Measurements from ENCODE around the gene PDF.

The PDF gene

GRCh38 chr16:69339289-69340094 lies 9.1 kb upstream of the PDF start, which contains the start of the genes COG8 and NIP7:
TSS of gene COG8 (minus strand) at chr16:69339564. CDS start at chr16:69339552, 12 bp downstream.
TSS of gene NIP7 (plus strand) at chr16:69339772. CDS start at chr16:69339830, 58 bp downstream.
- peak; percentile 85 for DNase-seq (ENCODE audit: low read depth)

DNA sequence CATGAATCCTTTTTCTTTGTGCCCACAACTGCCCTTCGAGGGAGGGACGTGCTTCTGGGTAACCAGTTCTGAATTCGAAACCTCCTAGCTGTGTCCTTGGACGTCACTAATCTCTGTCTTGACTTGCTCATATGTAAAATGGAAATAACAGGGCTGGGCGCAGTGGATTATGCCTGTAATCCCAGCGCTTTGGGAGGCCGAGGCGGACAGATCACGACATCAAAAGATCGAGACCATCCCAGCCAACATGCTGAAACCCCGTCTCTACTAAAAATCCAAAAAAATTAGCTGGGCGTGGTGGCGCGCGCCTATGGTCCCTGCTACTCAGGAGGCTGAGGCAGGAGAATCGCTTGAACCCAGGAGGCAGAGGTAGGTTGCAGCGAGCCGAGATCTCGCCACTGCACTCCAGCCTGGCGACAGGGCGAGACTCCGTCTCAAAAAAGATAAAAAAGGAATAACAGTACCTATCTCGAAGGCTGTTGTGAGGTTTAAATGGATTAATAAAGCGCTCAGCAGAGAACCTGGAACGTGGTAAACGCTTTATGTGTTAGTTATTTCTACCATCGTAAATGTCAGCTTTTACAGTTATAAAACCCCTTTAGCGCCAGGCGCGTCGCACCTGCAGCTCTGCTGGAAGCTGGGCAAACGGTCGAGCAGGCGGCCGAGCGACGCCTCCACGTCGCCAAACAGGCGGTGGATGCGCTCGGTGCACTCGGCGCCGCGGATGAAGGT lies 8.3 kb upstream of the PDF start:
- no peak for DNase-seq (ENCODE audit: low read depth)

DNA sequence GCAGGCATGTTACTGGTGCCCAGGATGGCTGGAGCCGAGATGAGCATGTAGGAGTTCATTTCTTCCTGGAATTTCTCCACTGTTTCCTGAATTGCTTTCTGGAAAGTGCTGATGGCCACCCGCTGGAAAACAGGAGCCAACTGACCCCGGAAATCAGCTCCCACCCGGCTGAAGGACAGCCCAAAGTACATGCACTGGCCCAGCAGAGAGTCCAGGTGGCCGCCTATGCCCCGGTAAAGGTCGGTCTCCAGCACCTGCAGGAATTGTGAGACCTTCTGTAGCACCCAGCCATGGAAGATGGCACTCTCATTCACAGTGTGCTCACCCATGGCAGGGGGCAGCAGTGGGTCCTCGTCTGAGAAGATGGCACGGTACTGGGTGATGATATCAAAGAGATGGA lies 4.3 kb upstream of the PDF start:
- no peak for DNase-seq (ENCODE audit: low read depth)

- no peak for DNase-seq (ENCODE audit: low read depth)
Observed at GRCh38 chr16:69329369-69330285, 761 bp downstream of the PDF start.

DNA sequence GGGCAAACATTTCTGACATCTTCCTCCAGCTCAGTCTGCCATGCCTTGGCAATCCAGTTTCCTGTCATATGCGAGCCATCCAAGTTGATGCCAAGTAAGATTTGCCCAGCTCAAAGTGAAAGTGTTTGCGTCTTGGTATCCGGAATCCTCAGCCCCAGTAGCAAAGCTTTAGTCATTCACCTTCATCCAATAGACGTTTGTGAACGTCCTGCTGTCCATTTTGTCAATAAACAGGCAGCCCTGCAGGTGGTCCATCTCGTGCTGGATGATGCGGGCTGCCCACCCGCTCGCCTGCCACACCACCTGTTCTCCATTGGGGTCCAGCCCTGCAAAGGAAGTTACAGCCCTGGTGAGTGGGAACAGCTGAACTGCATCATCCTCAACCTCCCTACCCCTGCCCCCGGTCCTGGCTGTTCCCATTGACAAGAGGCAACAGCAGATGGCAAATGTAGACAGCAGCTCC lies 1.5 kb downstream of the PDF start:
- DNase-seq (ENCODE audit: low read depth): no peak

- no peak for DNase-seq (ENCODE audit: low read depth)
Observed at GRCh38 chr16:69327585-69328310, 2.6 kb downstream of the PDF start.

DNA sequence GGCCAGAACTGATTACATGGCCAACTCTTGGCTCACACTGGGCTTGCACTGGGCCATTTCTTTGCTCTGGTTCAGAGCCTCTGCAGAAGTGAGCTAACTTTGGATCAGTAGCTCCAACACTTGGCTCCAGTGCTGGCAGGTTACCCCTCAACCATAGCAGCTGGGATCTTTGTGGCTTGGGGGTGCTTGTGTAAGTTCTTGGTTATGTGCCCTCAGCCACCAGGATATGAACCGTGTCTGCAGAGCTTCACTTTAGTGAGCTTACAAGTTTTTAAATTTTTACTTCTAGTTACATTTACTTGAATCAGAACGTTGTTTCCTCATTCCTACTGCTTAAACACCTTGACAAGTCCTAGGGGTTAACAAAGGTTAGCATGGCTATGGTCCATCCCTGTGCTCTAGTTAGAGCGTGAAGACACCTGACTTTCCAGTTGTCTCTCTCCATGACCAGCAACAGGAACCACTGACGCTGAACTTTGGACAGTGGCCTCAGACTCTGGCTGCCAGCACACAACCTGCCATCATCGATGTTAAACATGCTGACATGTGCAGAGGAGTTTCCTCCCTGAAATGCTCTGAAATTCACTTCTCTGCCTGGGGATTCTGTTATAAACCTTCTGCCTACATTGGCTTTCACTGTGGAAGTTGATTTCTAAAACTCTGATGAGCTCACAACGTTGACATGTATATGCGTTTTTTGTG lies 4.1 kb downstream of the PDF start:
- DNase-seq (ENCODE audit: low read depth): no peak

GRCh38 chr16:69325784-69326171 lies 4.6 kb downstream of the PDF start:
- no peak for DNase-seq (ENCODE audit: low read depth)

DNA sequence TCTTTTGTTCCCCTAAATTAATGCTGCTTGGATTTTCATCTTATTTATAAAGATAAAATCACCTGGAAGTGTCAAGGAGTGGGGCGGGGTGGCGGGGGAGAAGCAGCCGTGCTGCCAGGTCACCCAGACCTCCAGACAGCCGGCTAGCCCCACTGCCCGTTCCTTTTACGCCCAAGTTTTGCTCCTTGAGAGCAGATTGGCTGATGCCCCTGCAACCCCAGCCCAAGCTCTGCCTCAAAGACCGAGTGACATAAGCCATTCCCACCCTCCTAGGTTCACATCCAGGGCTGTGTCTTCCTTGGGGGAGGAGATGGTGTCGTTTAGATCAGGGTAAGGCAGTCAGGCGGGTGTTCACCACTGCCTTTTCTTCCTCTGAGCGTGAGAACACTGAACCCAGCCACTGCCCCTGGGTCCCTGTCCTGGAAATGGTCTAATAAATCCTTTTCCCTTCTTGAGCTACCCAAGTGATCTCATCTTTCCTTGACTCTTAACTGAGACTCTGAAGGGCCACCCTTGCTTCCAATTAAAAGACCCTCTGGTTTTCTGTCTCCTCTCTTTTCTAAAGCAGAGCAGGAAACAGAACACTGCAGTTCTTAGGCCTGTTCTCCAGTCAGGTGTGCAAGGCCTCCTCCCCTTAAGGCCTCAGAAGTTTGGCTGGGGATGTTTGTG lies 5.7 kb downstream of the PDF start:
- DNase-seq (ENCODE audit: low read depth): no peak

DNA sequence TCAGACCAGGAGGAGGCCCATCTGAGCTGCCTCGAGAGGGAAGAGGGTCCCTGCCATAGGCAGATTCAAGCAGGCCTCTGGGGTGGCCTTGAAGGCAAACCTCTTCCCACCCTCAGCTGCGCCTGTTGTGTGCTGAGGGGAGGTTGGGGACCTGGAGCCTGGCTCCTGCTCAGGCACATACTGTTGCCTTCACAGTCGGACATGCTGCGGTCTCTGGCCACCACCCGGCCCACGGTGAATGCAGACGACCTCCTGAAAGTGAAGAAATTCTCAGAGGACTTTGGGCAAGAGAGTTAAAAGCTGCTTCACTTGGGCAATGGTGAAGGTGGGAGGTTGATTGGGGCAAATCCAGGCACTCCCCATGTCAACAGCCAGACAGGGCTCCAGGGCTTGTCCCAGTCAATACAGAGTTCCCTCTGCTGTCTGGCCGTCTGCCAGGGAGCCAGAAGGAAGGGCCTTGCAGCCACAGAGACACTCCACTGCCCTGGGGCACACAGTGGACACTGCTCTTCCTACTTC lies 6.3 kb downstream of the PDF start:
- no peak for DNase-seq (ENCODE audit: low read depth)

GRCh38 chr16:69323415-69323814 lies 7.0 kb downstream of the PDF start:
- DNase-seq (ENCODE audit: low read depth): no peak

GRCh38 chr16:69322343-69322742 lies 8.0 kb downstream of the PDF start:
- no peak for DNase-seq (ENCODE audit: low read depth)

DNA sequence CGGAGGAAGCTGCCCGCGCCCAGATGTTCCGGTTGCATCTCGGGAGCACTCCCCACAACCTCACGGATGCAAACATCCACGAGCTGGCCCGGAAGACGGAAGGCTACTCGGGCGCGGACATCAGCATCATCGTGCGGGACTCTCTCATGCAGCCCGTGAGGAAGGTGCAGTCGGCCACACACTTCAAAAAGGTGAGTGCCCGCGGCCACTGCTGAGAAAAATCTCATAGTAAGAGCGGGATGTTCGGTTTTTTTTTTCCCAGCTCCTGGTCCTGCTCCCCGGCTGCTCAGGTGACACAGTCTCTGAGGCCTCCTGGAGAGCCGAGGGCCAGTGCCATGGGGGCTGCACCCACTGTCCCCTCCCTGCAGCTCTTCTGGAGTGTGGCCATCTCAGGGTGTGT lies 9.3 kb downstream of the PDF start:
- DNase-seq (ENCODE audit: low read depth): no peak

GRCh38 chr16:69320740-69321073 lies 9.7 kb downstream of the PDF start:
- DNase-seq (ENCODE audit: low read depth): no peak

DNA sequence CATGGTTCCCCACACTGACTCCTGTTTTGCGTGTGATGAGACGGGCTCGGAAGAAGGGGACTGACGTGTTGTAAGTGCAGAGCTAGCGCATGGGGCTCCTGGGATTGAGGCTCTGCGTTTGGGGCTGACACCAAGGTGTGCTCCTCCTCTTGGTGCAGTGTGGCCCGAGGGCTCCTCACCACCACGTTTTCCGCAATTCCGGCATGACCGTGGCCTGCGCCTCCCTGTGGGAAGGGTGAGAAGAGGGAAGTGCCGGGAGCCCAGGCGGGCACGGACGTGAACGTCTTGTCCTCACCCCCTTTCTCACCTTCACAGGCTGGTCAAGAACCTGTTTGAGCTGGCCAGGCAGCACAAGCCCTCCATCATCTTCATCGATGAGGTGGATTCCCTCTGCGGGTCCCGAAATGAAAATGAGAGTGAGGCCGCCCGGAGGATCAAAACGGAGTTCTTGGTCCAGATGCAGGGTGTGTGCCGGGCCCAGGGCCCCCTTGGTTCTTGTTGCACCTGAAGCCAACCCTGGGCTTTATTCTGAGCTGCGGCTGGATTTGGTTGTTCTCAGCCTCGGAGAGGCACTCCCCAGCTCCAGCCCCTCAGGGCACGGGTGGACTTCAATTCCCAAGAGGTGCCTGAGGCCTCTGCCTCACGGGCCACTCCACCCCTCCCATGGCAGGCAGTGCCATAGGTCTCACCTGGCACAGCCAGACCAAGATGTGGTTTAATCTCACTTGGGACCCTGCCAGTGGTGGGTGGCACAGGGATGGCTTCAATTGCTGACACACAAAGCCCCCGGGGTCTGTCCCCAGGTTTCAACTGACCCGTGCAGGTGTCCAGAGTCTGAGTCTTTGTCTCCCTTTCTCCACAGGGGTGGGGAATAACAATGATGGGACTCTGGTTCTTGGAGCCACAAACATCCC lies 10.3 kb downstream of the PDF start:
- no peak for DNase-seq (ENCODE audit: low read depth)

- DNase-seq (ENCODE audit: low read depth): no peak
Observed at GRCh38 chr16:69319381-69319780, 11.0 kb downstream of the PDF start.

- DNase-seq (ENCODE audit: low read depth): no peak
Observed at GRCh38 chr16:69318911-69319289, 11.5 kb downstream of the PDF start.

- DNase-seq (ENCODE audit: low read depth): no peak
Observed at GRCh38 chr16:69318177-69318910, 12.0 kb downstream of the PDF start.

Data from stimulated activated CD8-positive, alpha-beta memory T cell treated with anti-CD3 and anti-CD28 coated beads, Interleukin-7, amount 100 ng/mL, for 24 hours (primary cell).